ENCODE data around the gene ZAR1L. TPM values are rescaled to one million over a fixed set of nuclear protein-coding genes. Genes with fewer than 3 reads are reported as not detected.

ZAR1L gene
- total and polyA plus RNA-seq, 12 donors, result not detected

- DNase-seq (no peak), ATAC-seq (peak in 3 of 8 donors; percentile 1 to 8 (median 7))
- H3K27me3 ChIP-seq, result no peaks in the 10 kb centered on the region
- intact Hi-C loops (cut with DNase I), result loop anchor here in 5 of 10 donors (10.0 kb wide), 1 partner anchor 491 kb away; no protein-coding TSS in a partner anchor
- TF ChIP-seq CTCF (IDR thresholded peaks at IDR 0.05), result no peak
- peak overlapping the region; percentile 68 to 97 (median 80) for H3K4me3 ChIP-seq
- WGBS, 2 donors, result 0 to 1% methylated on average over 13 of the region's 13 CpGs
- H3K27ac ChIP-seq, result peak overlapping the region in 9 of 10 donors; percentile 82 to 100 (median 95)
- no peaks in the 10 kb centered on the region for H3K36me3 ChIP-seq
- no peaks in the 10 kb centered on the region for H3K9me3 ChIP-seq
- H3K4me1 ChIP-seq, result peaks cover 0 to 37% (median 5%) of the 10 kb centered on the region in 9 donors
These were observed 821 bp upstream of the ZAR1L start for GRCh38 chr13:32316028-32316339.

- TF ChIP-seq CTCF (IDR thresholded peaks at IDR 0.05), result no peak
- peaks cover 0 to 45% (median 6%) of the 10 kb centered on the region in 9 donors for H3K4me1 ChIP-seq
- peak in 7 of 8 donors; percentile 26 to 59 (median 46) for ATAC-seq
- peak overlapping the region; percentile 79 to 100 (median 94) for H3K27ac ChIP-seq
- no peaks in the 10 kb centered on the region for H3K36me3 ChIP-seq
- no peaks in the 10 kb centered on the region for H3K27me3 ChIP-seq
- 75 to 77% methylated on average over 32 of the region's 32 CpGs for WGBS, 2 donors
- peak overlapping the region; percentile 68 to 97 (median 80) for H3K4me3 ChIP-seq
- no peaks in the 10 kb centered on the region for H3K9me3 ChIP-seq
- DNase-seq, result peak; percentile 48 to 56
- intact Hi-C loops (cut with DNase I), result loop anchor here in 8 of 10 donors (2.0 to 10.0 kb wide), 5 partner anchors 67 to 490 kb away; no protein-coding TSS in a partner anchor
These were observed 609 bp downstream of the ZAR1L start for GRCh38 chr13:32314271-32315237.

- Histone ChIP-seq H3K36me3 (no peaks in the 10 kb centered on the region), H3K4me3 (no peak overlapping the region), H3K27ac (no peak overlapping the region), H3K4me1 (peaks cover 0 to 27% (median 9%) of the 10 kb centered on the region in 9 donors), H3K27me3 (no peaks in the 10 kb centered on the region), H3K9me3 (no peaks in the 10 kb centered on the region)
- no peak for TF ChIP-seq CTCF (IDR thresholded peaks at IDR 0.05)
- ATAC-seq, result no peak
- intact Hi-C loops (cut with DNase I), result loop anchor here in 8 of 10 donors (2.0 to 10.0 kb wide), 7 partner anchors 64 to 487 kb away; no protein-coding TSS in a partner anchor
- peak in 1 of 2 donors; percentile 18 for DNase-seq
- WGBS, 2 donors, result 91% methylated on average over 36 of the region's 36 CpGs
These were observed 3.8 kb downstream of the ZAR1L start for GRCh38 chr13:32311188-32311897.

- H3K4me3 ChIP-seq, result peak overlapping the region in 7 of 10 donors; percentile 9 to 39 (median 33)
- DNase-seq (peak in 1 of 2 donors; percentile 13), ATAC-seq (peak; percentile 66 to 84 (median 75))
- intact Hi-C loops (cut with DNase I), result loop anchor here in 8 of 10 donors (1.0 to 10.0 kb wide), 8 partner anchors 63 to 485 kb away; no protein-coding TSS in a partner anchor
- 36 to 45% methylated on average over 12 of the region's 12 CpGs for WGBS, 2 donors
- H3K36me3 ChIP-seq, result no peaks in the 10 kb centered on the region
- H3K27ac ChIP-seq, result peak overlapping the region in 3 of 10 donors; percentile 17 to 42 (median 23)
- H3K27me3 ChIP-seq, result no peaks in the 10 kb centered on the region
- peaks cover 0 to 23% (median 9%) of the 10 kb centered on the region in 9 donors for H3K4me1 ChIP-seq
- peaks cover 0 to 6% (median 0%) of the 10 kb centered on the region in 11 donors for H3K9me3 ChIP-seq
- peak; percentile 65 to 85 (median 76) for TF ChIP-seq CTCF (IDR thresholded peaks at IDR 0.05)
These were observed 4.9 kb downstream of the ZAR1L start for GRCh38 chr13:32310134-32310706.

Data from heart right ventricle (tissue), 16 donors.